Tibial nerve (tissue), 4 donors: ENCODE measurements around the gene PFKFB2. TPM values are rescaled to one million over a fixed set of nuclear protein-coding genes. Genes with fewer than 3 reads are reported as not detected.

Experiments
- DNase-seq, 2 donors: peaks; one replicate each; pipeline ENCODE4 v3.0.0-alpha.2; 2019; ENCODE audit warnings: low spot score in 2 of 2
- H3K27ac ChIP-seq, 4 donors: fragments of 200-600 bp; sonication (generic) in 3 of 4; one replicate each; pipeline ENCODE4 v1.5.1; 2017 to 2019; ENCODE audit warnings: mild to moderate bottlenecking in 1 of 4
- H3K27me3 ChIP-seq, 2 donors: fragments of 200-600 bp; sonication (generic) in 1 of 2; one replicate each; pipeline versions ENCODE4 v1.5.1 to v1.6.0; 2017 to 2019
- H3K36me3 ChIP-seq, 3 donors: fragments of 200-600 bp; sonication (generic); one replicate each; pipeline ENCODE4 v1.5.1; 2018 to 2019
- H3K4me1 ChIP-seq, 4 donors: fragments of 200-600 bp; sonication (generic) in 3 of 4; one replicate each; pipeline ENCODE4 v1.5.1; 2017 to 2019
- H3K4me3 ChIP-seq, 4 donors: fragments of 200-600 bp; sonication (generic) in 3 of 4; one replicate each; pipeline ENCODE4 v1.5.1; 2017 to 2019; ENCODE audit warnings: mild to moderate bottlenecking in 1 of 4, moderate library complexity in 1 of 4
- H3K9me3 ChIP-seq, 4 donors: fragments of 200-600 bp; sonication (generic) in 3 of 4; one replicate each; pipeline ENCODE4 v1.5.1; 2017 to 2019
- CTCF ChIP-seq, 5 experiments: fragments of 200-600 bp in 3 of 5; fragments of 450-650 bp in 2 of 5; sonication (generic) in 3 of 5; IDR thresholded peaks; one replicate each; pipeline ENCODE4 v1.5.1; 2016 to 2019; ENCODE audit warnings: antibody characterized with exemption in 5 of 5, mild to moderate bottlenecking in 3 of 5, moderate library complexity in 2 of 5
- EP300 ChIP-seq, 2 donors: sonication (generic); formaldehyde crosslinking; IDR thresholded peaks; one replicate each; pipeline ENCODE4 v1.6.1; 2017; ENCODE audit warnings: antibody characterized with exemption in 2 of 2, mild to moderate bottlenecking in 1 of 2
- POLR2A ChIP-seq, 2 donors: fragments of 450-650 bp; IDR thresholded peaks; one replicate each; pipeline ENCODE4 v1.6.1; 2017; ENCODE audit warnings: antibody characterized with exemption in 2 of 2, mild to moderate bottlenecking in 2 of 2, moderate library complexity in 2 of 2
- WGBS, 2 donors: methylation state at CpG; one replicate each; pipeline ENCODE4 v1.1.5; 2018; 5-methylcytosine and 5-hydroxymethylcytosine counted together
- total RNA-seq, 4 donors: library from RNA; depleted of rRNA; stranded (reverse); fragments of >200 nt; gene quantifications; one replicate each; pipeline ENCODE4 v1.1.0, GENCODE V29; 2016

PFKFB2 gene
- total RNA-seq, 4 donors from 2014 or later, result 6.5 to 9.8 (median 8.6) TPM

GRCh38 chr1:207072233-207072632 is 19.2 kb downstream of the PFKFB2 start:
- no peak overlapping the region for H3K4me3 ChIP-seq
- no peaks in the 10 kb centered on the region for H3K27me3 ChIP-seq
- DNase-seq, result no peak
- H3K36me3 ChIP-seq, result peaks cover 0 to 59% (median 6%) of the 10 kb centered on the region in 3 donors
- H3K27ac ChIP-seq, result no peak overlapping the region
- no peaks in the 10 kb centered on the region for H3K9me3 ChIP-seq
- 87 to 91% methylated on average over 8 of the region's 8 CpGs for WGBS, 2 donors
- TF ChIP-seq CTCF (IDR thresholded peaks at IDR 0.05) (no peak), EP300 (IDR thresholded peaks at IDR 0.05) (no peak), POLR2A (IDR thresholded peaks at IDR 0.05) (no peak)
- H3K4me1 ChIP-seq, result no peaks in the 10 kb centered on the region

- H3K4me3 ChIP-seq, result no peak overlapping the region
- H3K27ac ChIP-seq, result no peak overlapping the region
- peaks cover 0 to 45% (median 0%) of the 10 kb centered on the region in 3 donors for H3K36me3 ChIP-seq
- H3K9me3 ChIP-seq, result no peaks in the 10 kb centered on the region
- 69 to 72% methylated on average over 4 of the region's 4 CpGs for WGBS, 2 donors
- no peak for TF ChIP-seq POLR2A (IDR thresholded peaks at IDR 0.05)
- no peak for TF ChIP-seq EP300 (IDR thresholded peaks at IDR 0.05)
- TF ChIP-seq CTCF (IDR thresholded peaks at IDR 0.05), result no peak
- no peaks in the 10 kb centered on the region for H3K27me3 ChIP-seq
- DNase-seq, result no peak
- H3K4me1 ChIP-seq, result peaks cover 0 to 5% (median 0%) of the 10 kb centered on the region in 4 donors
These were observed 21.1 kb downstream of the PFKFB2 start for GRCh38 chr1:207073906-207074820.

GRCh38 chr1:207076181-207076955 is 23.3 kb downstream of the PFKFB2 start:
- H3K36me3 ChIP-seq, result peaks cover 0 to 37% (median 0%) of the 10 kb centered on the region in 3 donors
- no peak overlapping the region for H3K4me3 ChIP-seq
- no peak overlapping the region for H3K27ac ChIP-seq
- no peak for TF ChIP-seq POLR2A (IDR thresholded peaks at IDR 0.05)
- no peak for TF ChIP-seq EP300 (IDR thresholded peaks at IDR 0.05)
- no peak for TF ChIP-seq CTCF (IDR thresholded peaks at IDR 0.05)
- peaks cover 0 to 5% (median 0%) of the 10 kb centered on the region in 4 donors for H3K4me1 ChIP-seq
- no peaks in the 10 kb centered on the region for H3K9me3 ChIP-seq
- H3K27me3 ChIP-seq, result no peaks in the 10 kb centered on the region
- DNase-seq, result no peak
- 62 to 74% methylated on average over 5 of the region's 5 CpGs for WGBS, 2 donors

- DNase-seq, result no peak
- TF ChIP-seq POLR2A (IDR thresholded peaks at IDR 0.05) (no peak), EP300 (IDR thresholded peaks at IDR 0.05) (no peak), CTCF (IDR thresholded peaks at IDR 0.05) (no peak)
- H3K36me3 ChIP-seq, result peaks cover 0 to 31% (median 0%) of the 10 kb centered on the region in 3 donors
- WGBS, 2 donors, result 95 to 98% methylated on average over 1 of the region's 1 CpG
- H3K27ac ChIP-seq, result peak overlapping the region in 2 of 4 donors; percentile 29 to 33
- no peaks in the 10 kb centered on the region for H3K9me3 ChIP-seq
- H3K4me1 ChIP-seq, result peaks cover 0 to 5% (median 0%) of the 10 kb centered on the region in 4 donors
- no peaks in the 10 kb centered on the region for H3K27me3 ChIP-seq
- no peak overlapping the region for H3K4me3 ChIP-seq
These were observed 23.9 kb downstream of the PFKFB2 start for GRCh38 chr1:207077012-207077411.
